CD14-positive monocyte (primary cell): ENCODE data around the gene CMTM2. TPM values are rescaled to one million over a fixed set of nuclear protein-coding genes. Genes with fewer than 3 reads are reported as not detected.

Experiments used
- DNase-seq, 3 donors: peaks; one replicate each; pipeline ENCODE4 v3.0.0-alpha.2; 2011 to 2022
- H2AFZ ChIP-seq: 2 replicates; pipeline ENCODE4 v1.6.0; 2012; ENCODE audit warnings: mild to moderate bottlenecking, low read depth, low read length, inconsistent platforms; ENCODE audit not compliant: insufficient read depth, poor library complexity, severe bottlenecking
- H3K27ac ChIP-seq, 2 donors: 1 replicate in 1 of 2; 2 replicates in 1 of 2; pipeline ENCODE4 v1.5.1; 2012 to 2013; ENCODE audit warnings: low read length in 2 of 2, control low read depth in 1 of 2, inconsistent platforms in 1 of 2, low read depth in 1 of 2, mild to moderate bottlenecking in 1 of 2
- H3K27me3 ChIP-seq, 2 donors: one replicate each; pipeline versions ENCODE4 v1.6.0 to v1.6.1; 2011 to 2013; ENCODE audit warnings: low read length in 2 of 2; ENCODE audit not compliant: control insufficient read depth in 2 of 2, insufficient read depth in 2 of 2
- H3K36me3 ChIP-seq, 2 donors: replicated peaks in 1 of 2; 1 replicate in 1 of 2; 2 replicates in 1 of 2; pipeline versions ENCODE4 v1.5.1 to v1.6.1; 2012 to 2013; ENCODE audit warnings: low read length in 2 of 2, control low read depth in 1 of 2, inconsistent platforms in 1 of 2, mild to moderate bottlenecking in 1 of 2; ENCODE audit not compliant: insufficient read depth in 2 of 2, control insufficient read depth in 1 of 2
- H3K4me1 ChIP-seq, 2 donors: 1 replicate in 1 of 2; 2 replicates in 1 of 2; pipeline versions ENCODE4 v1.5.1 to v1.6.1; 2012 to 2013; ENCODE audit warnings: low read length in 2 of 2, control low read depth in 1 of 2, inconsistent platforms in 1 of 2, mild to moderate bottlenecking in 1 of 2, moderate library complexity in 1 of 2; ENCODE audit not compliant: insufficient read depth in 2 of 2, control insufficient read depth in 1 of 2
- H3K4me2 ChIP-seq: replicated peaks from 2 replicates; pipeline ENCODE3; 2012; ENCODE audit warnings: low read length, moderate library complexity, mild to moderate bottlenecking; ENCODE audit not compliant: poor library complexity, severe bottlenecking; ENCODE audit errors: extremely low read depth
- H3K4me3 ChIP-seq, 3 experiments: fragments of 200-600 bp in 1 of 3; sonication (generic) in 1 of 3; replicated peaks in 1 of 3; 1 replicate in 2 of 3; 2 replicates in 1 of 3; pipeline ENCODE4 v1.5.1; 2011 to 2013; ENCODE audit warnings: low read length in 3 of 3, mild to moderate bottlenecking in 3 of 3, control low read depth in 2 of 3, low read depth in 2 of 3, inconsistent platforms in 1 of 3, moderate library complexity in 1 of 3
- H3K79me2 ChIP-seq: 2 replicates; pipeline ENCODE4 v1.6.0; 2012; ENCODE audit warnings: mild to moderate bottlenecking, control low read depth, inconsistent platforms, low read length, moderate library complexity; ENCODE audit not compliant: insufficient read depth
- H3K9ac ChIP-seq: 2 replicates; pipeline ENCODE4 v1.6.0; 2017; ENCODE audit warnings: low read length, mild to moderate bottlenecking; ENCODE audit not compliant: insufficient read depth, poor library complexity, severe bottlenecking
- H3K9me3 ChIP-seq, 2 donors: replicated peaks in 1 of 2; 1 replicate in 1 of 2; 2 replicates in 1 of 2; pipeline versions ENCODE4 v1.5.1 to v1.6.1; 2012 to 2013; ENCODE audit warnings: low read length in 2 of 2, control low read depth in 1 of 2; ENCODE audit not compliant: control insufficient read depth in 1 of 2, insufficient read depth in 1 of 2
- H4K20me1 ChIP-seq: 2 replicates; pipeline ENCODE4 v1.6.0; 2012; ENCODE audit warnings: mild to moderate bottlenecking, low read length, control low read depth, moderate library complexity; ENCODE audit not compliant: insufficient read depth
- H3K27ac Mint-ChIP-seq, 7 donors: one replicate each; pipeline ENCODE4 v1.8.0; 2020; ENCODE audit warnings: mild to moderate bottlenecking in 7 of 7, mixed read lengths in 7 of 7, moderate library complexity in 6 of 7, inconsistent platforms in 2 of 7
- H3K27me3 Mint-ChIP-seq, 3 donors: one replicate each; pipeline ENCODE4 v1.8.0; 2021 to 2022; ENCODE audit warnings: low read depth in 3 of 3, mild to moderate bottlenecking in 3 of 3, mixed read lengths in 3 of 3, moderate library complexity in 3 of 3, inconsistent platforms in 1 of 3
- H3K36me3 Mint-ChIP-seq, 2 donors: one replicate each; pipeline ENCODE4 v1.8.0; 2020; ENCODE audit warnings: mixed read lengths in 2 of 2, inconsistent platforms in 1 of 2, mild to moderate bottlenecking in 1 of 2
- H3K4me1 Mint-ChIP-seq: one replicate; pipeline ENCODE4 v1.8.0; 2020; ENCODE audit warnings: mild to moderate bottlenecking, mixed read lengths
- H3K4me3 Mint-ChIP-seq, 2 donors: one replicate each; pipeline ENCODE4 v1.8.0; 2020; ENCODE audit warnings: mild to moderate bottlenecking in 2 of 2, mixed read lengths in 2 of 2, moderate library complexity in 1 of 2
- H3K9me3 Mint-ChIP-seq, 7 donors: one replicate each; pipeline ENCODE4 v1.8.0; 2020 to 2022; ENCODE audit warnings: mixed read lengths in 7 of 7, mild to moderate bottlenecking in 6 of 7, moderate library complexity in 6 of 7, inconsistent platforms in 2 of 7
- CTCF ChIP-seq: fragments of 200-600 bp; IDR thresholded peaks from one replicate; pipeline ENCODE4 v1.8.0; 2022; ENCODE audit warnings: antibody characterized with exemption, mild to moderate bottlenecking
- WGBS: methylation state at CpG from one replicate; pipeline ENCODE4 v1.1.5; 2013; ENCODE audit warnings: missing lambda C conversion rate; ENCODE audit not compliant: insufficient coverage; 5-methylcytosine and 5-hydroxymethylcytosine counted together
- intact Hi-C, 2 donors: fragments of 100-400 bp; cut with micrococcal nuclease; formaldehyde crosslinking; loops; one replicate each; pipeline versions ENCODE4 v1.15.0 to v1.15.1; 2023
- polyA plus RNA-seq, 3 donors: library from polyadenylated mRNA; depleted of rRNA in 1 of 3; unstranded in 2 of 3; stranded (reverse) in 1 of 3; fragments of 300-500 nt in 2 of 3; fragments of >200 nt in 1 of 3; fragmentation: Illumina TruSeq in 2 of 3; gene quantifications; 1 replicate in 2 of 3; 2 replicates in 1 of 3; pipeline ENCODE4 v1.2.3, GENCODE V29; 2012 to 2021

The CMTM2 gene
- polyA plus RNA-seq, 3 donors, result 11.0 to 41.6 (median 39.1) TPM

GRCh38 chr16:66534376-66534799 lies 44.9 kb upstream of the CMTM2 start:
- Histone ChIP-seq H3K79me2 (no peaks in the 10 kb centered on the region), H3K27ac (no peak overlapping the region), H3K27me3 (no peaks in the 10 kb centered on the region), H2AFZ (no peak overlapping the region), H3K4me1 (no peaks in the 10 kb centered on the region), H4K20me1 (no peaks in the 10 kb centered on the region), H3K9me3 (no peaks in the 10 kb centered on the region), H3K36me3 (peaks cover 66 to 90% of the 10 kb centered on the region in 2 donors), H3K4me2 (no peak overlapping the region), H3K4me3 (no peak overlapping the region), H3K9ac (no peak overlapping the region)
- 100% methylated on average over 1 of the region's 1 CpG for WGBS
- H3K9me3 Mint-ChIP-seq, result no peaks in the 10 kb centered on the region
- peaks cover 0 to 3% (median 0%) of the 10 kb centered on the region in 3 donors for H3K27me3 Mint-ChIP-seq
- H3K4me3 Mint-ChIP-seq, result no peak overlapping the region
- intact Hi-C loops, result no loop called here
- TF ChIP-seq CTCF, result no peak
- no peak for DNase-seq
- H3K4me1 Mint-ChIP-seq, result peaks cover 7% of the 10 kb centered on the region
- peaks cover 87 to 94% of the 10 kb centered on the region in 2 donors for H3K36me3 Mint-ChIP-seq
- H3K27ac Mint-ChIP-seq, result peak overlapping the region in 2 of 7 donors; percentile 50 to 75

- intact Hi-C loops, result no loop called here
- Mint-ChIP-seq H3K4me1 (peaks cover 18% of the 10 kb centered on the region), H3K27ac (peak overlapping the region in 1 of 7 donors; percentile 2), H3K4me3 (no peak overlapping the region), H3K9me3 (no peaks in the 10 kb centered on the region), H3K36me3 (peaks cover 83 to 92% of the 10 kb centered on the region in 2 donors), H3K27me3 (peaks cover 0 to 2% (median 0%) of the 10 kb centered on the region in 3 donors)
- Histone ChIP-seq H2AFZ (no peak overlapping the region), H3K27me3 (no peaks in the 10 kb centered on the region), H3K4me3 (no peak overlapping the region), H3K4me2 (no peak overlapping the region), H3K27ac (no peak overlapping the region), H4K20me1 (no peaks in the 10 kb centered on the region), H3K36me3 (peaks cover 52 to 89% of the 10 kb centered on the region in 2 donors), H3K4me1 (peaks cover 0 to 3% of the 10 kb centered on the region in 2 donors), H3K9me3 (no peaks in the 10 kb centered on the region), H3K9ac (no peak overlapping the region), H3K79me2 (no peaks in the 10 kb centered on the region)
- TF ChIP-seq CTCF, result no peak
- WGBS, result 100% methylated on average over 2 of the region's 4 CpGs
- no peak for DNase-seq
Observed at GRCh38 chr16:66536525-66536924, 42.7 kb upstream of the CMTM2 start.
